Measurements from ENCODE around the gene NUDT22.

Gene NUDT22

GRCh38 chr11:64227405-64227956 is 1.4 kb downstream of the NUDT22 start:
- DNase-seq (ENCODE audit: low spot score) = no peak

DNA sequence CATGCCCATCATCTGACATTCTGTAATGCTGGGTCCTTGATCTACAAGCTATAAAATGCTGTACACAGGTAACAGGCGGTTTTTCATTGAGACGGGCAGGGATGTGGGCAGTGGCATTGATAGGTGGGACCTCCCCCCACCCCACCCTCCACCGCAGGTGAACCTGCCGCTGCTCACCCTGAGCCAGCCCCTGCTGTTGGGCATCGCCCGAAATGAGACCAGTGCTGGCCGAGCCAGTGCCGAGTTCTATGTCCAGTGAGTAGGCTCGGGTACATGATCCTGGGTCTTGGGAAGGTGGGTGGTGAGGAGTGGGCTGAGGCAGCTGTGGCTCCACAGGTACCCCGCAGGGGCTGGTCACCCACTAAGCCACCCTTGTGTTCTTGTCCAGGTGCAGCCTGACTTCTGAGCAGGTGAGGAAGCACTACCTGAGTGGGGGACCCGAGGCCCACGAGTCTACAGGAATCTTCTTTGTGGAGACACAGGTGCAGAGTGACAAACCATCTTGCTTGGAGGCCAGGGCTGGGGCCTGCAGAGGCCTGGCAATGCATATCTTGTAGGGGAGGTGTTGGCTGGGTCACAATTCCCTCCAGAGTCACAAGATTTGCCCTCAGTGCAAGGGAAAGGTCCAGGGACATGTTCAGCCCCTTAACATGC is 3.1 kb downstream of the NUDT22 start:
- DNase-seq (ENCODE audit: low spot score) = no peak

DNA sequence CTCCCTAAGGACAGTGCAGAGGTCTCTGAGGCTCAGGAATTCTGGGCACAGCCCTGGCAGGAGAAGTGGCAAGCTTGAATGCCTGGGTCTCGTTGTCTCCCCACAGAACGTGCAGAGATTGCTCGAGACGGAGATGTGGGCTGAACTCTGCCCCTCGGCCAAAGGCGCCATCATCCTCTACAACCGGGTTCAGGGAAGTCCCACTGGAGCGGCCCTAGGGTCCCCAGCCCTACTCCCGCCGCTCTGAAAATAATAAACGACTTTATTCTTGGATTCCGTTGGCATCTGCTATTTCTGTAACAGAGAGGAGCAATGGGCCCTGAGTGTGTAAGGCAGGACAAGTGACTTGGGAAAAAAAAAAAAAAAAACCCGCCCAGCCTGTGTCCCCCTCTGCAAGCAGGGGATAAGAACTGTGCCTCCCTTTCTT is 3.7 kb downstream of the NUDT22 start:
- no peak for DNase-seq (ENCODE audit: low spot score)

- DNase-seq (ENCODE audit: low spot score) = peak; percentile 68
Measured at GRCh38 chr11:64230171-64230984, 4.3 kb downstream of the NUDT22 start, which contains the start of gene DNAJC4. TSS of gene DNAJC4 (plus strand) at chr11:64230548. CDS start at chr11:64230855, 307 bp downstream.

GRCh38 chr11:64230985-64231365 is 4.9 kb downstream of the NUDT22 start:
- DNase-seq (ENCODE audit: low spot score) = no peak

GRCh38 chr11:64231546-64231945 is 5.5 kb downstream of the NUDT22 start:
- no peak for DNase-seq (ENCODE audit: low spot score)

- DNase-seq (ENCODE audit: low spot score) = no peak
Measured at GRCh38 chr11:64232182-64232966, 6.3 kb downstream of the NUDT22 start.

- DNase-seq (ENCODE audit: low spot score) = no peak
Measured at GRCh38 chr11:64232967-64233315, 6.9 kb downstream of the NUDT22 start.

DNA sequence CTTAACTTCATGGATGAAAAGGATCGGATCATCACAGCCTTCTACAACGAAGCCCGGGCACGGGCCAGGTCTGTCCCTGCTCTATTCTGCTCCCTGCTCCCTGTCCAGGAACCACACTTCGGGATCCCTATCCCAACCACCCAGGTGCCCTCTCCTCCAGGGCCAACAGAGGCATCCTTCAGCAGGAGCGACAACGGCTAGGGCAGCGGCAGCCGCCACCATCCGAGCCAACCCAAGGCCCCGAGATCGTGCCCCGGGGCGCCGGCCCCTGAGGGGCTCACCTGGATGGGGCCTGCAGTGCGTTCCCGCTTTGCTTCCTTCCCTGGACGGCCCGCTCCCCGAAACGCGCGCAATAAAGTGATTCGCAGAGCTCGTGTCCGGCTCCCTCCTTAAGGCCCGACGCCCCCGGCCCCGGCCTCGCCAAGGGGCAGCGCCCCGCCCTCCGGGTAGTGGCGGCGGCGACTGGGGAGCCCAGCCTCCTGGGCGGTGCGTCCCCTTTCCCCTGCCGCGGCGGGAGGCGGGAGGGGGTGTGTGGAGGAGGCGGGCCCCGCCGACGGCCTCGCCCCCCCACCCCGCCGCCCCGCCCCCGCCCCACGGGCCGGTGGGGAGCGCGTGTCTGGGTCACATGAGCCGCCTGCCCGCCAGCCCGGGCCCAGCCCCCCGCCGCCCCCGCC is 8.0 kb downstream of the NUDT22 start, which contains the start of gene VEGFB:
TSS of gene VEGFB (plus strand) at position 672 of the 674 bp plus-strand sequence. CDS start 250 bp downstream, outside the sequence.
- peak; percentile 65 for DNase-seq (ENCODE audit: low spot score)

DNA sequence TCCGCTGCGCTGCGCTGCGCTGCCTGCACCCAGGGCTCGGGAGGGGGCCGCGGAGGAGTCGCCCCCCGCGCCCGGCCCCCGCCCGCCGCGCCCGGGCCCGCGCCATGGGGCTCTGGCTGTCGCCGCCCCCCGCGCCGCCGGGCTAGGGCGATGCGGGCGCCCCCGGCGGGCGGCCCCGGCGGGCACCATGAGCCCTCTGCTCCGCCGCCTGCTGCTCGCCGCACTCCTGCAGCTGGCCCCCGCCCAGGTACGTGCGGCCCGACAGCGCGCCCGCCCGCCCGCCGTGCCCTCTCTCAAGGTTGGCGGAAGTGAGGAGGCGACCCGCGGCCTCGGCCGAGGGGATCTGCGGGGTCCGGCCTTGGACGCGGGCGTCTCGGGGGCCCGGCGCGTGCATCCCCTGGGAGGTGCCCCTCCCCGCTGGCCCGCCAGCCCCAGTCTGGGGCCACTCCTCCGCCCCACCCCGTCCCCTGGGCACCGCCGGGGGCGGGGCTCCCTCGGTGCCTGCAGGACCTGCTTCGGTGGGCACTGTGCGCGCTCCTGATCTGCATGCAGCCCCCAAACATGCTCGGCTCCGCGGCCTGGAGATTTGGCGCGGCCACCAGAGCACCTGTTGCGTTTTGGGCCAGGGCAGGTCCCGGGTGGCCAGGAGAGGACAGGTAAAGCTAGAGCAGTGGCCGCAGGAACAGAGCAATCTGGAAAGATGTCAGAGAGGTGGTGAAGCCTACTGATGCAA is 8.7 kb downstream of the NUDT22 start:
- DNase-seq (ENCODE audit: low spot score) = no peak

- no peak for DNase-seq (ENCODE audit: low spot score)
Measured at GRCh38 chr11:64235437-64236161, 9.5 kb downstream of the NUDT22 start.

- no peak for DNase-seq (ENCODE audit: low spot score)
Measured at GRCh38 chr11:64237484-64237951, 11.4 kb downstream of the NUDT22 start.

- DNase-seq (ENCODE audit: low spot score) = no peak
Measured at GRCh38 chr11:64238076-64238475, 12.0 kb downstream of the NUDT22 start.

GRCh38 chr11:64238999-64239398 is 12.9 kb downstream of the NUDT22 start:
- DNase-seq (ENCODE audit: low spot score) = no peak

DNA sequence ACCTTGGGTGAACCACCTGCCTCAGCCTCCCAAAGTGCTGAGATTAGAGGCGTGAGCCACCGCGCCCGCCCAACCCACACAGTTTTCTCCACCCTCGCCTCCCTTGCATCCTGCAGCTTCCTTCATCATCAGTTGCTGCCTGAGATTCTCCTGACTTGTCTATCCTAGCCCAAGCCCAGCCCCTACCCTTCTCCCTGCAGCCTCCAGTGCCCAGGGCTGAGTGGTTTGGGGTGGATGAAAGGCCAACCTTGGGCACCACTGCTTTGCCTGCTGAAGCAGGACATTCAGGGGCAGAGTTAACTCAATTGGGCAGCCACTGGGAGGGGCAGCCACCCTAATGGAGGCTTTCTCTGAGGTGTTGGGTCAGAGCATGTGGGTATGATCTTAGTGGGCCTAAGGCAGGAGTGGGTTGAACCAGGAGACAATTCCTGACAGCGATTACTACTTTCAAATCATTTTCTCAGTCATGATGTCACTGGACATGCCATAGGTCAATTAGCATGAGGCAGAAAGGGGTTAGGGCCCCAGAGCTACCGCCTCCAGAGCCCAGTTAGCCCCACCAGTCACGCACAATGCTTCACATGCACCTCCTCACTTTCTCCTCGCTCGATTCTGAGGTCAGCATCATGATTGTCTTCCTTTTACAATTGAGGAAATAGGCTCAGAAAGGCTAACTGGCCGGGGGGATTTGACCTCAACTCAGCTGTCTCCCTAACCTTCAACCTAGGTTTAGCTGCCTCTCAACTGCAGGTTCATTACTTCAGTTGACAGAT is 13.8 kb downstream of the NUDT22 start:
- no peak for DNase-seq (ENCODE audit: low spot score)

GRCh38 chr11:64240435-64241240 is 14.6 kb downstream of the NUDT22 start, which contains the start of gene FKBP2:
TSS of gene FKBP2 (plus strand) at chr11:64241095. CDS start at chr11:64242388, 1,293 bp downstream.
- DNase-seq (ENCODE audit: low spot score) = peak; percentile 99

- peak; percentile 98 for DNase-seq (ENCODE audit: low spot score)
Measured at GRCh38 chr11:64241241-64241490, 15.1 kb downstream of the NUDT22 start.

DNA sequence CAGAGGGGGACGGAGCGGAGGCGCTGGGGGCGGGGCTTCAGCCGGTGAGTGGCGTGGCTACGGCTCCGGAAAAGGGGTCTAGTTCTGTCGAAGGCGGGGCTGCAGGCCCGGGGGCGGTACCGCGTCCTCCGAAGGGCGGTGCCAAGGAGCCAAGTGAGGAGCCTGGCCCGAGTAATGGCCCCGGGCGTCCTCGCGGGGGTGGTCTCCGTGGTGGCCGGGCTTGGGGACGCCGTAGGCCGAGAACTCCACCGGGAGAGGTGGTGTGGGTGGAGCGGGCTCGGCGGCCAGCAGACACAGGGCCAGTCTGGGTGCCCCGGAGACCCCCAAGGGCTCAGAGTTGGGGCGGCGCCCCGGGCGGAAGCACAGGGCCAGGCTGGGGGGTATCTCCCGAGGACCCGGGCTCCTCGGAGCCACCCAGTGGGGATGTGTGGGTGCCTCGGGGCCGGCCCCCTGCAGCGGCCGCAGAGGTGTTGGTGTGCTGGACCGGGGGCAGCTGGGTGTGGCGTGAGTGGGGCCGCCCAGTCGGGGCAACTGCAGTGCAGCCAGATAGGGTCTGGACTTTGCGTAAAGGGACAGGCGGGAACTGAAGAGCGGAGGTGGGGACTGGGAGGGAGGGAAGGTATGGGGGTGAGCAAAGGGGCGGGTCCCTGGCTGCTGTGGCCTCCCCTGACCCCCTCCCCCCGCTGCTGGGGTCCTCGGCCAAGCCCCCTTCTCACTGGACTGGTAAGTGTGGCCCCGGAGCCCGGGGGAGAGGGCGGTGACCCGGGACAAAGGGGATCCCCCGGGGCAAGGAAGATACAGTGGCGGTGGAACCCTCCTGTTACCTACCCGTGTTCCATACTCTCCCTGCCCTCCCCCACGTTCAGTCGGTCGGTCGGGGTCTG is 15.7 kb downstream of the NUDT22 start:
- DNase-seq (ENCODE audit: low spot score) = no peak

Data from AG08395 (cell line).